Measurements from ENCODE around the gene CCL22.

CCL22 gene

GRCh38 chr16:57376313-57376818 lies 17.8 kb downstream of the CCL22 start:
- DNase-seq (ENCODE audit: low spot score): no peak

GRCh38 chr16:57377080-57377841 lies 18.7 kb downstream of the CCL22 start:
- no peak for DNase-seq (ENCODE audit: low spot score)

GRCh38 chr16:57379579-57379978 lies 21.0 kb downstream of the CCL22 start:
- no peak for DNase-seq (ENCODE audit: low spot score)

- DNase-seq (ENCODE audit: low spot score): no peak
Observed at GRCh38 chr16:57380671-57381462, 22.3 kb downstream of the CCL22 start.

GRCh38 chr16:57381791-57382534 lies 23.4 kb downstream of the CCL22 start:
- DNase-seq (ENCODE audit: low spot score): no peak

- DNase-seq (ENCODE audit: low spot score): no peak
Observed at GRCh38 chr16:57382535-57383275, 24.1 kb downstream of the CCL22 start.

GRCh38 chr16:57383276-57384247 lies 25.0 kb downstream of the CCL22 start:
- DNase-seq (ENCODE audit: low spot score): no peak

- no peak for DNase-seq (ENCODE audit: low spot score)
Observed at GRCh38 chr16:57384248-57385070, 25.9 kb downstream of the CCL22 start.

- DNase-seq (ENCODE audit: low spot score): no peak
Observed at GRCh38 chr16:57385083-57385482, 26.5 kb downstream of the CCL22 start.

GRCh38 chr16:57386381-57386951 lies 27.9 kb downstream of the CCL22 start:
- DNase-seq (ENCODE audit: low spot score): no peak

GRCh38 chr16:57387598-57388354 lies 29.2 kb downstream of the CCL22 start:
- no peak for DNase-seq (ENCODE audit: low spot score)

- DNase-seq (ENCODE audit: low spot score): no peak
Observed at GRCh38 chr16:57388359-57389086, 29.9 kb downstream of the CCL22 start.

GRCh38 chr16:57389087-57389468 lies 30.5 kb downstream of the CCL22 start:
- DNase-seq (ENCODE audit: low spot score): no peak

- DNase-seq (ENCODE audit: low spot score): no peak
Observed at GRCh38 chr16:57390636-57391295, 32.2 kb downstream of the CCL22 start.

GRCh38 chr16:57391300-57391699 lies 32.7 kb downstream of the CCL22 start:
- no peak for DNase-seq (ENCODE audit: low spot score)

- DNase-seq (ENCODE audit: low spot score): no peak
Observed at GRCh38 chr16:57391708-57392107, 33.1 kb downstream of the CCL22 start.

GRCh38 chr16:57392694-57393093 lies 34.1 kb downstream of the CCL22 start:
- no peak for DNase-seq (ENCODE audit: low spot score)

All from CD4-positive, alpha-beta T cell treated with Interleukin-15 for 4 hours (primary cell).